GM23338 (cell line): ENCODE measurements around the gene PLEKHM2. TPM values are rescaled to one million over a fixed set of nuclear protein-coding genes. Genes with fewer than 3 reads are reported as not detected.

Experiments
- ATAC-seq: fragments of 200-7000 bp; cut with Tn5 transposase; 3 replicates; pipeline ENCODE4 v1.9.1; 2020
- DNase-seq: peaks from one replicate; pipeline ENCODE4 v3.0.0-alpha.2; 2015; ENCODE audit warnings: low spot score
- H2AFZ ChIP-seq: fragments of 200-600 bp; sonication (generic); 2 replicates; pipeline ENCODE4 v1.8.0; 2016; ENCODE audit warnings: antibody characterized with exemption, mild to moderate bottlenecking, moderate library complexity
- H3F3A ChIP-seq: fragments of 200-600 bp; sonication (generic); replicated peaks from 2 replicates; pipeline ENCODE4 v1.8.0; 2017; ENCODE audit warnings: antibody characterized with exemption, mixed run types, low read depth
- H3K27ac ChIP-seq: fragments of 200-600 bp; sonication (generic); 2 replicates; pipeline ENCODE4 v1.6.1; 2016; ENCODE audit warnings: low read depth
- H3K27me3 ChIP-seq: fragments of 200-600 bp; sonication (generic); 2 replicates; pipeline ENCODE4 v1.8.0; 2016; ENCODE audit warnings: mild to moderate bottlenecking, mixed run types, moderate library complexity; ENCODE audit not compliant: insufficient read depth
- H3K36me3 ChIP-seq: fragments of 200-600 bp; sonication (generic); 2 replicates; pipeline ENCODE4 v1.8.0; 2016; ENCODE audit warnings: mild to moderate bottlenecking; ENCODE audit not compliant: insufficient read depth
- H3K4me1 ChIP-seq: fragments of 200-600 bp; sonication (generic); 2 replicates; pipeline ENCODE4 v1.8.0; 2016; ENCODE audit warnings: mild to moderate bottlenecking, moderate library complexity; ENCODE audit not compliant: insufficient read depth
- H3K4me2 ChIP-seq: fragments of 200-600 bp; sonication (generic); 2 replicates; pipeline ENCODE4 v1.7.1; 2017; ENCODE audit warnings: mixed run types
- H3K4me3 ChIP-seq: fragments of 200-600 bp; sonication (generic); 2 replicates; pipeline ENCODE4 v1.6.1; 2016; ENCODE audit warnings: mixed run types
- H3K79me2 ChIP-seq: fragments of 200-600 bp; sonication (generic); replicated peaks from 2 replicates; pipeline ENCODE4 v1.8.0; 2017; ENCODE audit warnings: mild to moderate bottlenecking; ENCODE audit not compliant: insufficient read depth
- H3K9me2 ChIP-seq: fragments of 200-600 bp; sonication (generic); 2 replicates; pipeline ENCODE4 v1.8.0; 2017; ENCODE audit not compliant: insufficient read depth
- H4K20me1 ChIP-seq: fragments of 200-600 bp; sonication (generic); replicated peaks from 2 replicates; pipeline ENCODE4 v1.8.0; 2017; ENCODE audit warnings: mild to moderate bottlenecking; ENCODE audit not compliant: insufficient read depth
- H3K27ac Mint-ChIP-seq: 2 replicates; pipeline ENCODE4 v1.8.0; 2020; ENCODE audit warnings: inconsistent platforms, mild to moderate bottlenecking, moderate library complexity, mixed read lengths
- H3K27me3 Mint-ChIP-seq: 3 replicates; pipeline ENCODE4 v1.8.0; 2022; ENCODE audit warnings: low read depth, mild to moderate bottlenecking, moderate library complexity, mixed read lengths, inconsistent platforms; ENCODE audit not compliant: insufficient read depth, poor library complexity
- H3K36me3 Mint-ChIP-seq: 3 replicates; pipeline ENCODE4 v1.8.0; 2021; ENCODE audit warnings: low read depth, mild to moderate bottlenecking, inconsistent platforms, moderate library complexity, mixed read lengths
- H3K4me1 Mint-ChIP-seq: 3 replicates; pipeline ENCODE4 v1.8.0; 2020; ENCODE audit warnings: mild to moderate bottlenecking, inconsistent platforms, mixed read lengths
- H3K4me3 Mint-ChIP-seq: 3 replicates; pipeline ENCODE4 v1.8.0; 2021; ENCODE audit warnings: moderate library complexity, mild to moderate bottlenecking, inconsistent platforms, mixed read lengths
- H3K9me3 Mint-ChIP-seq: 3 replicates; pipeline ENCODE4 v1.8.0; 2020; ENCODE audit warnings: moderate library complexity, mild to moderate bottlenecking, inconsistent platforms, mixed read lengths
- CREB1 ChIP-seq: fragments of 250-450 bp; sonication (Bioruptor Pico); IDR thresholded peaks from 2 replicates; pipeline ENCODE4 v1.5.0; 2020; ENCODE audit warnings: low read depth, mild to moderate bottlenecking, moderate library complexity
- JUNB ChIP-seq: IDR thresholded peaks from one replicate; pipeline ENCODE4 v1.6.1; 2016; ENCODE audit warnings: antibody characterized with exemption; ENCODE audit not compliant: unreplicated experiment
- NANOG ChIP-seq: IDR thresholded peaks from 2 replicates; pipeline ENCODE4 v1.6.1; 2016; ENCODE audit warnings: antibody characterized with exemption, borderline replicate concordance
- POLR2AphosphoS5 ChIP-seq: IDR thresholded peaks from 2 replicates; pipeline ENCODE4 v1.6.1; 2016; ENCODE audit warnings: antibody characterized with exemption, low read depth
- REST ChIP-seq: IDR thresholded peaks from one replicate; pipeline ENCODE4 v1.6.1; 2018; ENCODE audit warnings: antibody characterized with exemption; ENCODE audit not compliant: unreplicated experiment
- STAT1 ChIP-seq: IDR thresholded peaks from one replicate; pipeline ENCODE4 v1.6.1; 2016; ENCODE audit warnings: antibody characterized with exemption; ENCODE audit not compliant: unreplicated experiment
- ZNF114 ChIP-seq: fragments of 250-450 bp; sonication (Bioruptor Pico); IDR thresholded peaks from 2 replicates; pipeline ENCODE4 v1.5.0; 2020; ENCODE audit warnings: mild to moderate bottlenecking, moderate library complexity
- ZNF462 ChIP-seq: fragments of 250-450 bp; sonication (Bioruptor Pico); IDR thresholded peaks from 2 replicates; pipeline ENCODE4 v1.5.0; 2020; ENCODE audit warnings: mild to moderate bottlenecking, moderate library complexity
- polyA plus RNA-seq: library from polyadenylated mRNA; unstranded; fragments of >200 nt; fragmentation: Nextera tagmentation; extraction: Ambion mirVana; gene quantifications from 2 replicates; pipeline ENCODE4 v1.2.1, GENCODE V29; 2016
- total RNA-seq: library from RNA; depleted of rRNA; stranded (reverse); fragments of >200 nt; shearing (Covaris generic); gene quantifications from 2 replicates; pipeline ENCODE4 v1.2.3, GENCODE V29; 2014

Gene PLEKHM2
- total and polyA plus RNA-seq, 2 experiments from 2014 or later, result 11.2 to 40.0 TPM

- no peaks in the 10 kb centered on the region for H3K9me3 Mint-ChIP-seq
- DNase-seq, result no peak
- Histone ChIP-seq H3K27ac (no peak overlapping the region), H3K9me2 (no peaks in the 10 kb centered on the region), H3F3A (0 out of 2 replicates have a peak, but pooled peaks cover 4% of the 10 kb centered on the region), H4K20me1 (peaks cover 1% of the 10 kb centered on the region), H3K4me3 (no peak overlapping the region), H3K4me2 (no peak overlapping the region), H3K4me1 (no peaks in the 10 kb centered on the region), H3K79me2 (peaks cover 7% of the 10 kb centered on the region; the same call in 1 of the 2 replicates), H3K36me3 (no peaks in the 10 kb centered on the region; the same call in 1 of the 2 replicates), H3K27me3 (no peaks in the 10 kb centered on the region), H2AFZ (no peak overlapping the region)
- TF ChIP-seq ZNF114 (CRISPR knock-in tag), result no peak
- TF ChIP-seq NANOG, result no peak
- TF ChIP-seq POLR2AphosphoS5, result no peak
- TF ChIP-seq ZNF462, result no peak
- TF ChIP-seq CREB1 (CRISPR knock-in tag), result no peak
- TF ChIP-seq JUNB, result no peak
- no peak for TF ChIP-seq REST
- no peak for TF ChIP-seq STAT1
- H3K36me3 Mint-ChIP-seq, result peaks cover 29% of the 10 kb centered on the region
- H3K4me1 Mint-ChIP-seq, result no peaks in the 10 kb centered on the region
- H3K4me3 Mint-ChIP-seq, result no peak overlapping the region
- H3K27ac Mint-ChIP-seq, result no peak overlapping the region
- H3K27me3 Mint-ChIP-seq, result no peaks in the 10 kb centered on the region
- ATAC-seq, result no peak
These were observed 34.1 kb downstream of the PLEKHM2 start for GRCh38 chr1:15718199-15718601.
